ENCODE results near the gene TBC1D22A. TPM values are rescaled to one million over a fixed set of nuclear protein-coding genes. Genes with fewer than 3 reads are reported as not detected.

The TBC1D22A gene
- total RNA-seq, 1 experiment from 2014 or later = 18.2 TPM

DNA sequence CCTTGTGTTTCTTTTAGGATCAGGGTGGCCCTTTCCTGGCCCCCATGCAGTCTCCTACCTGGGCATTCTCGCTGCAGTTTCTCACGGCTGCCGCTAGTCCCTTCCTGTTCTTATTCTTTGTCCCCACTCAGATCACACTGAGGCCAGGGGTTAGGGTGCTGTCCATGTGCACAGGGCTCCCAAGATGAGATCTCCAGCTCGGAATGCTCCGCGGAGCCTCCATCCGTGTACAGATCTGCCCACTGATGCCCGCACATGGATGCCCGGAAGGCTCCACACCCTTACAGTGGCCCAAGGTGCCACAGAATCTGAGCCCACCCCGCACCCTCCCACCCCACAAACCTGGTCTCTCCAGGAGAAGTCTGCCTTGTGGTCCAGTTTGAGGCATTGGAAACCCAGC is 457.3 kb downstream of the TBC1D22A start:
- H3K4me3 ChIP-seq = no peak overlapping the region
- H3K36me3 ChIP-seq = no peaks in the 10 kb centered on the region
- H3K9me3 ChIP-seq = no peaks in the 10 kb centered on the region
- no peak for DNase-seq
- no peaks in the 10 kb centered on the region for H3K27me3 ChIP-seq

DNA sequence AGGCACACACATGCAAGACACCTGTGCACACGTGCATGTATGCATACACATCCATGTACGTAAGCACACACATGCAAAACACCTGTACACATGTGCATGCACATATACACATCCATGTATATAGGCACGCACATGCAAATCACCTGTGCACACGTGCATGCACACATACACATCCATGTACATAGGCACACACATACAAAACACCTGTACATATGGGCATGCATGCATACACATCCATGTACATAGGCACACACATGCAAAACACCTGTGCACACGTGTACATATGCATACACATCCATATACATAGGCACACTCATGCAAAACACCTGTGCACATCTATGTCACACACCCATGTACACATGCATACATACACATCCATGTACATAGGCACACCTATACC is 458.3 kb downstream of the TBC1D22A start:
- no peaks in the 10 kb centered on the region for H3K27me3 ChIP-seq
- no peaks in the 10 kb centered on the region for H3K36me3 ChIP-seq
- no peak for DNase-seq
- no peaks in the 10 kb centered on the region for H3K9me3 ChIP-seq
- H3K4me3 ChIP-seq = no peak overlapping the region

GRCh38 chr22:47221840-47222615 is 459.6 kb downstream of the TBC1D22A start:
- no peak for DNase-seq
- no peaks in the 10 kb centered on the region for H3K27me3 ChIP-seq

More at GRCh38 chr22:47221840-47222615, 459.6 kb downstream of the TBC1D22A start:
- H3K4me3 ChIP-seq = no peak overlapping the region
- no peaks in the 10 kb centered on the region for H3K9me3 ChIP-seq
- H3K36me3 ChIP-seq = no peaks in the 10 kb centered on the region

Other genes with a start within 250 kb of the TBC1D22A start
- gene CELSR1, start 225.0 kb upstream of the TBC1D22A start, total RNA-seq (2014; rRNA removed; shearing (Covaris generic); ENCODE audit: low replicate concordance) = 0.30 and 0.59 TPM in 2 replicates
- 3.4 and 10.8 TPM in 2 replicates for gene GRAMD4, start 142.3 kb upstream of the TBC1D22A start, total RNA-seq (2014; rRNA removed; shearing (Covaris generic); ENCODE audit: low replicate concordance)
- 23.6 and 30.1 TPM in 2 replicates for gene CERK, start 24.4 kb upstream of the TBC1D22A start, total RNA-seq (2014; rRNA removed; shearing (Covaris generic); ENCODE audit: low replicate concordance)

Data from MG63 (cell line).